GM19240 (cell line): ENCODE data around the gene ATXN7L3.

Experiments
- DNase-seq: peaks from one replicate; pipeline ENCODE4 v3.0.0; 2011; ENCODE audit warnings: low spot score; ENCODE audit not compliant: insufficient read length

ATXN7L3 gene

GRCh38 chr17:44218344-44219107 lies 18.8 kb upstream of the ATXN7L3 start:
- peak; percentile 60 for DNase-seq

- no peak for DNase-seq
Measured at GRCh38 chr17:44217738-44218343, 18.2 kb upstream of the ATXN7L3 start.

- DNase-seq = no peak
Measured at GRCh38 chr17:44216694-44217093, 17.0 kb upstream of the ATXN7L3 start.

GRCh38 chr17:44216173-44216572 lies 16.5 kb upstream of the ATXN7L3 start:
- peak; percentile 43 for DNase-seq

GRCh38 chr17:44214896-44215295 lies 15.2 kb upstream of the ATXN7L3 start:
- DNase-seq = no peak

GRCh38 chr17:44214230-44214494 lies 14.5 kb upstream of the ATXN7L3 start:
- no peak for DNase-seq

GRCh38 chr17:44213403-44214229 lies 13.9 kb upstream of the ATXN7L3 start:
- DNase-seq = no peak

GRCh38 chr17:44212507-44213402 lies 13.1 kb upstream of the ATXN7L3 start:
- DNase-seq = no peak

GRCh38 chr17:44211281-44212265 lies 11.9 kb upstream of the ATXN7L3 start:
- no peak for DNase-seq

- peak; percentile 84 for DNase-seq
Measured at GRCh38 chr17:44210342-44211192, 10.9 kb upstream of the ATXN7L3 start.

- DNase-seq = no peak
Measured at GRCh38 chr17:44209786-44210341, 10.2 kb upstream of the ATXN7L3 start.

GRCh38 chr17:44207743-44208142 lies 8.1 kb upstream of the ATXN7L3 start:
- DNase-seq = no peak

GRCh38 chr17:44207319-44207718 lies 7.6 kb upstream of the ATXN7L3 start:
- no peak for DNase-seq

GRCh38 chr17:44206825-44207155 lies 7.1 kb upstream of the ATXN7L3 start:
- DNase-seq = no peak

GRCh38 chr17:44205962-44206824 lies 6.5 kb upstream of the ATXN7L3 start:
- no peak for DNase-seq

GRCh38 chr17:44204441-44204882 lies 4.8 kb upstream of the ATXN7L3 start:
- DNase-seq = no peak

GRCh38 chr17:44203731-44204440 lies 4.2 kb upstream of the ATXN7L3 start:
- DNase-seq = peak; percentile 45
